ENCODE measurements around the gene SND1.

The SND1 gene

GRCh38 chr7:128139406-128139805 lies 487.4 kb downstream of the SND1 start:
- DNase-seq (ENCODE audit: low read depth) = no peak

- DNase-seq (ENCODE audit: low read depth) = no peak
Measured at GRCh38 chr7:128141683-128142195, 489.7 kb downstream of the SND1 start.
